HG02759 (cell line): ENCODE measurements around the gene AMFR.

Experiments used
- ATAC-seq: cut with Tn5 transposase; IDR thresholded peaks from one replicate; pipeline ENCODE4 v1.9.1; 2021; ENCODE audit warnings: mild to moderate bottlenecking, moderate library complexity; ENCODE audit not compliant: unreplicated experiment

Gene AMFR

DNA sequence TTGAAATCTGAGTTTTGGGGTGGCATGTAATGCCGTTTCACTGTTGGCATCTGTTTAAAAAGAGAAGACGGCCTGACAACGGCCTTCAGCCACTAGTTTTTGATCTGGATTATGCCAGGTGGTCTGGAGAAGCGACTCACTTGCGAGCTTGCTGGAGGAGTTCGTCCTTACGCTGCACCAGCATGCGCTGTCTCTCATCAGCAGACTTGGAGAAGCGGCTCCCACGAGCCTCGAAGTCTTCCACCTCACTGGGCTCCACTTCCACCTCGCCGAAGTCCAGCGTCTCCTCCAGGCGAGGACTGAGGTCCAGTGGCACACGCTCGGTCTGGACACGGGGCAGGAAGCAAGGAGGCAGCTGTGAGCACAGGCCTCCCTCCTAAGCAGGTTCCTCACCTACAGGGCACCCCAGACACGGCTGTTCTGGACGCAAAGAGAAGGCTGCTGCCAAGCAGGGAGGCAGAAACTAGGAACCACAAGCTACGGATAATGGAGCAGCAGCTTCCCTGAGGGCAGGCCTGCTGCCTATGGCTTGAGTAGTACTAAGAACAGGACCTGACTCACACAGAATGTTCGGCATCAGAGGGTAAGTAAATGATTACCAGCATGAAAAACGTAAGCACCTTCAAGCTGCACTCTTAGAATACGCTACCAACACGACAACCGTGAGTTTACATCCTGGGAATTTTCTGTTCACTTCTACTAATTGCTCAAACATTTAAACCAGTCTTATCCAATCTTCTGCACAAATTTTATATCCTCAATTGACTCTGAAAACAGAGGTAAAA, 61.4 kb downstream of the AMFR start:
- ATAC-seq: no peak

GRCh38 chr16:56363181-56363716, 62.1 kb downstream of the AMFR start:
- no peak for ATAC-seq

GRCh38 chr16:56362706-56363105, 62.6 kb downstream of the AMFR start:
- no peak for ATAC-seq

GRCh38 chr16:56362057-56362655, 63.2 kb downstream of the AMFR start:
- ATAC-seq: no peak

DNA sequence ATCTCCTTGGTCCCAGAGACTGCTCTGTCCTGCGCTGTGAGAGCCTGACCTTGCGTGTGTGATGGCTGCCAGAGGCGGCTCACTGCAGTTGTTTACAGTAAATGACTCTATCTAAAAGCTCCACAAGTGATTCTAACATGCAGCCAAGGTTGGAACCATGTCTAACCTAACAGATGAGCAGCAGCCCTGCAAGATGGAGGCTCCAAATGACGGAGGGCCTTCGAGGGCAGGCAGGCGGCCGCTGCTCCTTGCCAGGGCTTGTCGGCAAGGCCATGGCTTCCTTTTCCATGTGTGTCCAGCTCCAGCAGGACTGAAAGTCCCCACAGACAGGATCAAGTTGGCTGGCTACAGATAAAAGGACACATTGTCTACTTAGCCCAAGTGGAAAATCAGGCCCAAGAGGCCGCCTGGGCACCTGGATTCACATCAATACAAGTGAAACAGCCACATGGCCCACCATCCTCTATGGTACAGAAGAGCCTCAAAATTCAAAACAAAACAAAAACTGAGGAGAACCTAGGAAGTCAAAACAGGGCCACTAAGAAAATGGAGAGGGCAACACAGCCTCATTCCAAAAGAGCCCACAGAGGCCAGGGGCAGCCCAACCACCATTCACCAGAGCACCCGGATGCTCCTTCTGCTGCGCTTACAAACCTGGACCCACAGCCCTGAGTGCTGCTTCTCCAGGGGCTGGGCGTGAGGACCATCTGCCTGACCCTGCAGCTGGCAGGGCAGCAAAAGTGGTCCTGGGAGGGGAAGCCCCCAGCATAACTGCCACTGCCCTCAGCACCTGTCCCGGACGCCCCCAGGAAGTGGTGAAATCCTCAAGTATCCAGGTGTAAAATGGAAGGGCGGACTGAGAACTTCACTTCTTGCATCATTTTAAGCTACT, 65.0 kb downstream of the AMFR start:
- no peak for ATAC-seq

- ATAC-seq: no peak
These were observed 67.5 kb downstream of the AMFR start for GRCh38 chr16:56357765-56358322.

DNA sequence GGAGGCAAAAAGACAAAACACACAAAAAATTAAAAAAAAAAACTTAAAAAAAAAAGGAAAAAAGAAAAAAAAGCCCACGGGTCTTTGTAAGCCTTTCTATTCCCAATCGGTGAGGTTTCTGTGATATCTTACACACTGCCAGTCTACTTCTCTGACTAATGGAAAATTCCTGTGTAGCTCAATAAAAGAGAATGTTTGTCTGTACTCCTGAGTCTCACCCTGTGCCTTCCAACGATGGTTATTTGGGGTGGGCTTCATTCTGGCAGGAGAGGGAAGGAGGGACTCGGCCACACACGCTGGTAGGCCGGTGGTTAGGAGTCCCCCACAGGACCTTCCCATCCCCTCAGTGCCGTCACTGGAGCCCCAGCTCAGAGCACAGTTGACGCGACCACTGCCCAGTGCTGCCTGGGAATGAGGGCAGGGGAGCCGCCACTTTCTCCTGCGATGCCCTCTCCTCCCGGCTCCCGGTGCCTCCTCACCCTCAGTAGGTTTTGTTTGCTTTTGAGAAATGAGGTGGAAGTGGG, 68.0 kb downstream of the AMFR start:
- ATAC-seq: no peak

GRCh38 chr16:56356276-56357240, 68.8 kb downstream of the AMFR start:
- peak; percentile 96 for ATAC-seq

GRCh38 chr16:56355786-56356275, 69.5 kb downstream of the AMFR start:
- ATAC-seq: no peak

- no peak for ATAC-seq
These were observed 70.1 kb downstream of the AMFR start for GRCh38 chr16:56355221-56355620.

- ATAC-seq: no peak
These were observed 70.6 kb downstream of the AMFR start for GRCh38 chr16:56354746-56355145.

- no peak for ATAC-seq
These were observed 71.3 kb downstream of the AMFR start for GRCh38 chr16:56354016-56354415.

- ATAC-seq: no peak
These were observed 72.1 kb downstream of the AMFR start for GRCh38 chr16:56353054-56353921.

GRCh38 chr16:56352351-56353053, 72.8 kb downstream of the AMFR start:
- ATAC-seq: no peak

- ATAC-seq: no peak
These were observed 73.9 kb downstream of the AMFR start for GRCh38 chr16:56351481-56351880.

GRCh38 chr16:56350491-56351405, 74.6 kb downstream of the AMFR start:
- ATAC-seq: no peak

- no peak for ATAC-seq
These were observed 75.6 kb downstream of the AMFR start for GRCh38 chr16:56349711-56350161.
